Neural progenitor cell (in vitro differentiated cells): Measurements from ENCODE around the gene OSBPL1A. TPM values are rescaled to one million over a fixed set of nuclear protein-coding genes. Genes with fewer than 3 reads are reported as not detected.

Experiments used
- DNase-seq: peaks from one replicate; pipeline ENCODE4 v3.0.0-alpha.2; 2016; ENCODE audit warnings: low spot score
- H2AFZ ChIP-seq: fragments of 200-600 bp; sonication (generic); replicated peaks from 2 replicates; pipeline ENCODE4 v1.6.1; 2016; ENCODE audit warnings: antibody characterized with exemption
- H3F3A ChIP-seq: fragments of 200-600 bp; sonication (generic); 2 replicates; pipeline ENCODE4 v1.6.1; 2016; ENCODE audit warnings: antibody characterized with exemption, low read depth
- H3K27ac ChIP-seq: fragments of 200-600 bp; sonication (generic); 2 replicates; pipeline ENCODE4 v1.5.1; 2016; ENCODE audit warnings: mild to moderate bottlenecking
- H3K27me3 ChIP-seq: fragments of 200-600 bp; sonication (generic); 2 replicates; pipeline ENCODE4 v1.6.1; 2016; ENCODE audit warnings: mild to moderate bottlenecking, moderate library complexity
- H3K36me3 ChIP-seq: fragments of 200-600 bp; sonication (generic); 2 replicates; pipeline ENCODE4 v1.5.1; 2016
- H3K4me1 ChIP-seq: fragments of 200-600 bp; sonication (generic); 2 replicates; pipeline ENCODE4 v1.6.1; 2016; ENCODE audit warnings: mixed run types
- H3K4me2 ChIP-seq: fragments of 200-600 bp; sonication (generic); 2 replicates; pipeline ENCODE4 v1.6.1; 2016
- H3K4me3 ChIP-seq: fragments of 200-600 bp; sonication (generic); 2 replicates; pipeline ENCODE4 v1.5.1; 2016
- H3K79me2 ChIP-seq: fragments of 200-600 bp; sonication (generic); 2 replicates; pipeline ENCODE4 v1.6.1; 2016; ENCODE audit warnings: low read depth
- H3K9ac ChIP-seq: fragments of 200-600 bp; sonication (generic); 2 replicates; pipeline ENCODE4 v1.6.1; 2016
- H3K9me3 ChIP-seq: fragments of 200-600 bp; sonication (generic); 2 replicates; pipeline ENCODE4 v1.5.1; 2016; ENCODE audit warnings: low read depth
- H4K20me1 ChIP-seq: fragments of 200-600 bp; sonication (generic); 2 replicates; pipeline ENCODE4 v1.6.1; 2016; ENCODE audit warnings: low read depth
- H3K27ac Mint-ChIP-seq: 3 replicates; pipeline ENCODE4 v1.8.0; 2021; ENCODE audit warnings: mixed read lengths
- H3K27me3 Mint-ChIP-seq: 2 replicates; pipeline ENCODE4 v1.8.0; 2022; ENCODE audit warnings: low read depth, mild to moderate bottlenecking, inconsistent platforms, moderate library complexity, mixed read lengths; ENCODE audit not compliant: insufficient read depth
- H3K36me3 Mint-ChIP-seq: 3 replicates; pipeline ENCODE4 v1.8.0; 2021; ENCODE audit warnings: mixed read lengths
- H3K4me1 Mint-ChIP-seq: 3 replicates; pipeline ENCODE4 v1.8.0; 2021; ENCODE audit warnings: mixed read lengths
- H3K4me3 Mint-ChIP-seq: 3 replicates; pipeline ENCODE4 v1.8.0; 2021; ENCODE audit warnings: mild to moderate bottlenecking, moderate library complexity, mixed read lengths
- H3K9me3 Mint-ChIP-seq: 3 replicates; pipeline ENCODE4 v1.8.0; 2020; ENCODE audit warnings: mixed read lengths
- CTCF ChIP-seq: fragments of 200-600 bp; sonication (generic); IDR thresholded peaks from 2 replicates; pipeline ENCODE4 v1.5.1; 2017; ENCODE audit warnings: antibody characterized with exemption, mild to moderate bottlenecking
- EZH2 ChIP-seq: fragments of 200-600 bp; sonication (generic); IDR thresholded peaks from 2 replicates; pipeline ENCODE4 v1.6.1; 2017; ENCODE audit warnings: antibody characterized with exemption, mild to moderate bottlenecking, moderate library complexity
- EZH2phosphoT487 ChIP-seq: fragments of 200-600 bp; sonication (generic); IDR thresholded peaks from 2 replicates; pipeline ENCODE4 v1.6.1; 2017; ENCODE audit warnings: antibody characterized with exemption
- total RNA-seq: library from RNA; depleted of rRNA; stranded (reverse); fragments of >200 nt; gene quantifications from 2 replicates; pipeline ENCODE4 v1.2.3, GENCODE V29; 2015; ENCODE audit warnings: low replicate concordance

The OSBPL1A gene
- total RNA-seq, 1 donor from 2014 or later = 75.0 TPM

- no peak overlapping the region for H2AFZ ChIP-seq
- no peak overlapping the region for H3K4me3 Mint-ChIP-seq
- TF ChIP-seq CTCF = no peak
- TF ChIP-seq EZH2 = no peak
- no peak for TF ChIP-seq EZH2phosphoT487
- DNase-seq = no peak
- H3K36me3 ChIP-seq = no peaks in the 10 kb centered on the region
- H3K4me1 ChIP-seq = no peaks in the 10 kb centered on the region
- no peak overlapping the region for H3K27ac ChIP-seq
- peaks cover 4% of the 10 kb centered on the region for H3K79me2 ChIP-seq
- H3K27me3 Mint-ChIP-seq = peaks cover 2% of the 10 kb centered on the region
- peaks cover 21% of the 10 kb centered on the region for H3K36me3 Mint-ChIP-seq
- H3K4me2 ChIP-seq = no peak overlapping the region
- peaks cover 22% of the 10 kb centered on the region for H3K9me3 Mint-ChIP-seq
- H4K20me1 ChIP-seq = no peaks in the 10 kb centered on the region
- H3K27me3 ChIP-seq = no peaks in the 10 kb centered on the region
- no peaks in the 10 kb centered on the region for H3K4me1 Mint-ChIP-seq
- H3F3A ChIP-seq = no peaks in the 10 kb centered on the region
- H3K27ac Mint-ChIP-seq = no peak overlapping the region
- no peak overlapping the region for H3K4me3 ChIP-seq
- H3K9me3 ChIP-seq = no peaks in the 10 kb centered on the region
- no peak overlapping the region for H3K9ac ChIP-seq
Measured at GRCh38 chr18:24259869-24260641, 137.6 kb downstream of the OSBPL1A start.

- Histone ChIP-seq H3K4me2 (no peak overlapping the region), H3K27me3 (no peaks in the 10 kb centered on the region), H3K79me2 (peaks cover 14% of the 10 kb centered on the region), H3K4me3 (no peak overlapping the region), H4K20me1 (no peaks in the 10 kb centered on the region), H3K9me3 (no peaks in the 10 kb centered on the region), H3K36me3 (no peaks in the 10 kb centered on the region), H2AFZ (no peak overlapping the region), H3F3A (no peaks in the 10 kb centered on the region), H3K9ac (no peak overlapping the region), H3K4me1 (no peaks in the 10 kb centered on the region), H3K27ac (no peak overlapping the region)
- Mint-ChIP-seq H3K4me3 (no peak overlapping the region), H3K4me1 (no peaks in the 10 kb centered on the region), H3K27me3 (peaks cover 4% of the 10 kb centered on the region), H3K27ac (no peak overlapping the region), H3K9me3 (peaks cover 20% of the 10 kb centered on the region), H3K36me3 (peaks cover 43% of the 10 kb centered on the region)
- no peak for DNase-seq
- TF ChIP-seq EZH2 = no peak
- no peak for TF ChIP-seq EZH2phosphoT487
- TF ChIP-seq CTCF = no peak
Measured at GRCh38 chr18:24254071-24254470, 143.6 kb downstream of the OSBPL1A start.

DNA sequence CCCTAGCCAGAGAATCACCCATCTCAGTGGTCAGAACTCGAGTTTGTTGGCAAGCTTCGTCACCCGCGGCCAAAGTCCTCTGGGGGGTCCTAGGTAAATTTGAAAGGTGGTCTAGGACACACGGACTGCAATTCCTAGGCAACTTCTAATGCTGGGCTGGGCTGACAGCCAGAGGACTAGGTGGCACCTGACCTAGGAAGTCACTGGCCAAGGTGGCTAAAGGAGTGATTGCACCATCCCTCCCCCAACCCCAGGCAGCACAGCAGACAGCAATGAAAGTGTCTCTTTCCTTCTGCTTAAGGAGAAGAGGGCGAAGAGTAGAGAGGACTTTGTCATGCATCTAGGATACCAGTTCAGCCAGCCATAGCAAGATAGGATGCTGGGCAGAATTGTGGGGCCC is 147.9 kb downstream of the OSBPL1A start:
- Histone ChIP-seq H3K79me2 (peaks cover 9% of the 10 kb centered on the region), H3K4me2 (no peak overlapping the region), H3K36me3 (no peaks in the 10 kb centered on the region), H2AFZ (no peak overlapping the region), H3K4me1 (no peaks in the 10 kb centered on the region), H3K9ac (no peak overlapping the region), H3K4me3 (no peak overlapping the region), H4K20me1 (no peaks in the 10 kb centered on the region), H3K27ac (no peak overlapping the region), H3K9me3 (no peaks in the 10 kb centered on the region), H3F3A (no peaks in the 10 kb centered on the region), H3K27me3 (no peaks in the 10 kb centered on the region)
- no peak overlapping the region for H3K27ac Mint-ChIP-seq
- no peak overlapping the region for H3K4me3 Mint-ChIP-seq
- TF ChIP-seq EZH2phosphoT487 (no peak), CTCF (no peak), EZH2 (no peak)
- H3K36me3 Mint-ChIP-seq = peaks cover 27% of the 10 kb centered on the region
- no peaks in the 10 kb centered on the region for H3K4me1 Mint-ChIP-seq
- H3K27me3 Mint-ChIP-seq = peaks cover 2% of the 10 kb centered on the region
- H3K9me3 Mint-ChIP-seq = no peaks in the 10 kb centered on the region
- no peak for DNase-seq
